CD14-positive monocyte (primary cell): ENCODE measurements around the gene TAF1B. TPM values are rescaled to one million over a fixed set of nuclear protein-coding genes. Genes with fewer than 3 reads are reported as not detected.

Experiments
- DNase-seq, 3 donors: peaks; one replicate each; pipeline ENCODE4 v3.0.0-alpha.2; 2011 to 2022
- H2AFZ ChIP-seq: 2 replicates; pipeline ENCODE4 v1.6.0; 2012; ENCODE audit warnings: mild to moderate bottlenecking, low read depth, low read length, inconsistent platforms; ENCODE audit not compliant: insufficient read depth, poor library complexity, severe bottlenecking
- H3K27ac ChIP-seq, 2 donors: 1 replicate in 1 of 2; 2 replicates in 1 of 2; pipeline ENCODE4 v1.5.1; 2012 to 2013; ENCODE audit warnings: low read length in 2 of 2, control low read depth in 1 of 2, inconsistent platforms in 1 of 2, low read depth in 1 of 2, mild to moderate bottlenecking in 1 of 2
- H3K27me3 ChIP-seq, 2 donors: one replicate each; pipeline versions ENCODE4 v1.6.0 to v1.6.1; 2011 to 2013; ENCODE audit warnings: low read length in 2 of 2; ENCODE audit not compliant: control insufficient read depth in 2 of 2, insufficient read depth in 2 of 2
- H3K36me3 ChIP-seq, 2 donors: replicated peaks in 1 of 2; 1 replicate in 1 of 2; 2 replicates in 1 of 2; pipeline versions ENCODE4 v1.5.1 to v1.6.1; 2012 to 2013; ENCODE audit warnings: low read length in 2 of 2, control low read depth in 1 of 2, inconsistent platforms in 1 of 2, mild to moderate bottlenecking in 1 of 2; ENCODE audit not compliant: insufficient read depth in 2 of 2, control insufficient read depth in 1 of 2
- H3K4me1 ChIP-seq, 2 donors: 1 replicate in 1 of 2; 2 replicates in 1 of 2; pipeline versions ENCODE4 v1.5.1 to v1.6.1; 2012 to 2013; ENCODE audit warnings: low read length in 2 of 2, control low read depth in 1 of 2, inconsistent platforms in 1 of 2, mild to moderate bottlenecking in 1 of 2, moderate library complexity in 1 of 2; ENCODE audit not compliant: insufficient read depth in 2 of 2, control insufficient read depth in 1 of 2
- H3K4me2 ChIP-seq: replicated peaks from 2 replicates; pipeline ENCODE3; 2012; ENCODE audit warnings: low read length, moderate library complexity, mild to moderate bottlenecking; ENCODE audit not compliant: poor library complexity, severe bottlenecking; ENCODE audit errors: extremely low read depth
- H3K4me3 ChIP-seq, 3 experiments: fragments of 200-600 bp in 1 of 3; sonication (generic) in 1 of 3; replicated peaks in 1 of 3; 1 replicate in 2 of 3; 2 replicates in 1 of 3; pipeline ENCODE4 v1.5.1; 2011 to 2013; ENCODE audit warnings: low read length in 3 of 3, mild to moderate bottlenecking in 3 of 3, control low read depth in 2 of 3, low read depth in 2 of 3, inconsistent platforms in 1 of 3, moderate library complexity in 1 of 3
- H3K79me2 ChIP-seq: 2 replicates; pipeline ENCODE4 v1.6.0; 2012; ENCODE audit warnings: mild to moderate bottlenecking, control low read depth, inconsistent platforms, low read length, moderate library complexity; ENCODE audit not compliant: insufficient read depth
- H3K9ac ChIP-seq: 2 replicates; pipeline ENCODE4 v1.6.0; 2017; ENCODE audit warnings: low read length, mild to moderate bottlenecking; ENCODE audit not compliant: insufficient read depth, poor library complexity, severe bottlenecking
- H3K9me3 ChIP-seq, 2 donors: replicated peaks in 1 of 2; 1 replicate in 1 of 2; 2 replicates in 1 of 2; pipeline versions ENCODE4 v1.5.1 to v1.6.1; 2012 to 2013; ENCODE audit warnings: low read length in 2 of 2, control low read depth in 1 of 2; ENCODE audit not compliant: control insufficient read depth in 1 of 2, insufficient read depth in 1 of 2
- H4K20me1 ChIP-seq: 2 replicates; pipeline ENCODE4 v1.6.0; 2012; ENCODE audit warnings: mild to moderate bottlenecking, low read length, control low read depth, moderate library complexity; ENCODE audit not compliant: insufficient read depth
- H3K27ac Mint-ChIP-seq, 7 donors: one replicate each; pipeline ENCODE4 v1.8.0; 2020; ENCODE audit warnings: mild to moderate bottlenecking in 7 of 7, mixed read lengths in 7 of 7, moderate library complexity in 6 of 7, inconsistent platforms in 2 of 7
- H3K27me3 Mint-ChIP-seq, 3 donors: one replicate each; pipeline ENCODE4 v1.8.0; 2021 to 2022; ENCODE audit warnings: low read depth in 3 of 3, mild to moderate bottlenecking in 3 of 3, mixed read lengths in 3 of 3, moderate library complexity in 3 of 3, inconsistent platforms in 1 of 3
- H3K36me3 Mint-ChIP-seq, 2 donors: one replicate each; pipeline ENCODE4 v1.8.0; 2020; ENCODE audit warnings: mixed read lengths in 2 of 2, inconsistent platforms in 1 of 2, mild to moderate bottlenecking in 1 of 2
- H3K4me1 Mint-ChIP-seq: one replicate; pipeline ENCODE4 v1.8.0; 2020; ENCODE audit warnings: mild to moderate bottlenecking, mixed read lengths
- H3K4me3 Mint-ChIP-seq, 2 donors: one replicate each; pipeline ENCODE4 v1.8.0; 2020; ENCODE audit warnings: mild to moderate bottlenecking in 2 of 2, mixed read lengths in 2 of 2, moderate library complexity in 1 of 2
- H3K9me3 Mint-ChIP-seq, 7 donors: one replicate each; pipeline ENCODE4 v1.8.0; 2020 to 2022; ENCODE audit warnings: mixed read lengths in 7 of 7, mild to moderate bottlenecking in 6 of 7, moderate library complexity in 6 of 7, inconsistent platforms in 2 of 7
- CTCF ChIP-seq: fragments of 200-600 bp; IDR thresholded peaks from one replicate; pipeline ENCODE4 v1.8.0; 2022; ENCODE audit warnings: antibody characterized with exemption, mild to moderate bottlenecking
- WGBS: methylation state at CpG from one replicate; pipeline ENCODE4 v1.1.5; 2013; ENCODE audit warnings: missing lambda C conversion rate; ENCODE audit not compliant: insufficient coverage; 5-methylcytosine and 5-hydroxymethylcytosine counted together
- intact Hi-C, 2 donors: fragments of 100-400 bp; cut with micrococcal nuclease; formaldehyde crosslinking; loops; one replicate each; pipeline versions ENCODE4 v1.15.0 to v1.15.1; 2023
- polyA plus RNA-seq, 3 donors: library from polyadenylated mRNA; depleted of rRNA in 1 of 3; unstranded in 2 of 3; stranded (reverse) in 1 of 3; fragments of 300-500 nt in 2 of 3; fragments of >200 nt in 1 of 3; fragmentation: Illumina TruSeq in 2 of 3; gene quantifications; 1 replicate in 2 of 3; 2 replicates in 1 of 3; pipeline ENCODE4 v1.2.3, GENCODE V29; 2012 to 2021

The TAF1B gene
- polyA plus RNA-seq, 3 donors = 6.0 to 8.4 (median 7.2) TPM

DNA sequence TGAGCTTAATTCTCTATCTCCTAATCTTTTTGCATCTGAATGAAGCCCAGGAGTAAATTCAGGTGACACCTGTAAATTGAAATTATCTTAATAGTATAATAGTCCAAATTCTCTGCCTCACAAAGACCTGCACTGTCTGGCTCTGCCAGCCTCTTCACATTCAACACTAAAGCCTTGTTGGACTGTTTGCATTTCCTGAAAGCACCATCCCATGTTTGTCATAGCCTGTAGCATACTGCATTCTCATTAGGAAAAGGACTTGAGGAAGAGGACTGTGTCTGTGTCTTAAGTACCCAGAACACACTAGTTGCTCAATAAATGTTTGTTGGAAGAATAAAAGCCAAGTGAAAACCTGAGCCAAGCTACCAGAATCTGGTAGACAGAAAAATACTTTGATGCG, 65.4 kb downstream of the TAF1B start:
- no peak overlapping the region for H3K4me3 ChIP-seq
- Mint-ChIP-seq H3K9me3 (no peaks in the 10 kb centered on the region), H3K27me3 (no peaks in the 10 kb centered on the region), H3K27ac (no peak overlapping the region), H3K36me3 (peaks cover 56 to 61% of the 10 kb centered on the region in 2 donors), H3K4me1 (no peaks in the 10 kb centered on the region), H3K4me3 (no peak overlapping the region)
- H3K27ac ChIP-seq = no peak overlapping the region
- no peaks in the 10 kb centered on the region for H3K4me1 ChIP-seq
- no peaks in the 10 kb centered on the region for H3K27me3 ChIP-seq
- H2AFZ ChIP-seq = no peak overlapping the region
- no peak overlapping the region for H3K9ac ChIP-seq
- no peaks in the 10 kb centered on the region for H3K9me3 ChIP-seq
- peaks cover 34 to 79% of the 10 kb centered on the region in 2 donors for H3K36me3 ChIP-seq
- H3K79me2 ChIP-seq = no peaks in the 10 kb centered on the region
- no peaks in the 10 kb centered on the region for H4K20me1 ChIP-seq
- intact Hi-C loops = no loop called here
- H3K4me2 ChIP-seq = no peak overlapping the region
- no CpG with 5 or more reads among the region's 1 CpG for WGBS
- DNase-seq = no peak
- no peak for TF ChIP-seq CTCF

DNA sequence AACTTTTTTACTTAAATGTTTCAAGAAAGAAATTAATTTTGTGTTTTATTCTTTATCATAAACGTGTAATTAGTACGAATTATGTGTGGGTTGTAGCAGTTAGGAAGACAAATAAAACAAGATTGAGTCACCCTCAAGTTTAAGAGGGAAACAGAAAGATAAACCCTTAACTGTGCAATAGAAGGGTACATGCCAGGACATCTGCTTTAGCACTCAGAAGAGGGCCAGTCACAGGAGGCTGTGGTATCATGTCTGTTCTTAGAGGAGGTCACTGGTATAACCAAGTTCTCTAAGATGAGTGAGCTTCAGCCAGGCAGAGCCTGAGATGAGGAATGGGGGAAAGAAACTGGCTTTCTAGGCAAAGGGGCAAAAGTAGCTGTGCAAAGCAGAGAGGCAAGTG, 65.8 kb downstream of the TAF1B start:
- TF ChIP-seq CTCF = no peak
- H3K27ac Mint-ChIP-seq = no peak overlapping the region

More for the DNA sequence above, 65.8 kb downstream of the TAF1B start:
- Mint-ChIP-seq H3K9me3 (no peaks in the 10 kb centered on the region), H3K4me3 (no peak overlapping the region), H3K27me3 (no peaks in the 10 kb centered on the region), H3K36me3 (peaks cover 58 to 65% of the 10 kb centered on the region in 2 donors), H3K4me1 (no peaks in the 10 kb centered on the region)
- Histone ChIP-seq H4K20me1 (no peaks in the 10 kb centered on the region), H3K9ac (no peak overlapping the region), H2AFZ (no peak overlapping the region), H3K4me3 (no peak overlapping the region), H3K36me3 (peaks cover 39 to 84% of the 10 kb centered on the region in 2 donors), H3K27me3 (no peaks in the 10 kb centered on the region), H3K9me3 (no peaks in the 10 kb centered on the region), H3K27ac (peak overlapping the region in 1 of 2 donors; percentile 23), H3K4me2 (no peak overlapping the region), H3K4me1 (no peaks in the 10 kb centered on the region), H3K79me2 (no peaks in the 10 kb centered on the region)
- no CpG with 5 or more reads among the region's 2 CpGs for WGBS
- intact Hi-C loops = no loop called here
- no peak for DNase-seq
